HG03378 (cell line): ENCODE data around the gene PRF1.
"Not testable (repeated sequence)": the region's sequence is repeated elsewhere in the genome, so short reads cannot be mapped to it uniquely, and the experiment has no call there.

Experiments
- ATAC-seq: cut with Tn5 transposase; IDR thresholded peaks from one replicate; pipeline ENCODE4 v1.9.1; 2021; ENCODE audit warnings: mild to moderate bottlenecking, moderate library complexity; ENCODE audit not compliant: unreplicated experiment

The PRF1 gene

DNA sequence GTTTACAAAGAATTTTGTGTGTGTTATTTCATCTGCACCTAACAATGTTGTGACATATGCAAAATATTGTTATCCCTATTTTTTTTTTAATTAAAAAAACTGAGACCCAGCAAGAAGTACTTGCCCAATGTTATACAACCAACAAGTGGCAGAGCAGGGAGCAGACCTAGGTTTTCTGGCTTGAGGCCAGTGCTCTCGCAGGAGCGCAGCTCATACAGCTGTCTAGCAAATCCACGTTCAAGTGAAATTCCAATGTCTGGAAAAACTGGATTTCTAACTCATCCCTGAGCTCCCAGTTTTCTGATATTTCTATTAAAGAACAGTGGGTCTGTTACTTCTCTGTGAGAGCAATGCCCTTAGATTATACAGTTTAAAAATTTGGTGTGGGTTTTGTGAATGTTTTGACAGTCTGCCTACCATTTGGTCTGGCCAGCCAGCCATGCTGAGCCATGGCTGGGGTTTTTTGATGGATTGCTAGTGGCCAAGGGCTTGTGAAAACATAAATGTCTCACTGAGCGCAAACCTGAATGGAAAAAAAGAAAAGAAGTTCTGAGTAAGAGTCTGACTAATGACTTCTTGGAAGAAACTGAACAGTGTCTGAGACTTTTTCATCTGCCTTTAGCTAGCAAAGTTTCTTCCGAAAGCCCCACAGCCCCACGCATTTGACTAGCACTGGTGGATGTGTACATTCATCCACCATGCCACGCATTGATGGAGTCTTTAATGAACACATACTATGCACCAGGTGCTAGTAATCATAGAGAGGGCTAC is 15.4 kb upstream of the PRF1 start:
- no peak for ATAC-seq

DNA sequence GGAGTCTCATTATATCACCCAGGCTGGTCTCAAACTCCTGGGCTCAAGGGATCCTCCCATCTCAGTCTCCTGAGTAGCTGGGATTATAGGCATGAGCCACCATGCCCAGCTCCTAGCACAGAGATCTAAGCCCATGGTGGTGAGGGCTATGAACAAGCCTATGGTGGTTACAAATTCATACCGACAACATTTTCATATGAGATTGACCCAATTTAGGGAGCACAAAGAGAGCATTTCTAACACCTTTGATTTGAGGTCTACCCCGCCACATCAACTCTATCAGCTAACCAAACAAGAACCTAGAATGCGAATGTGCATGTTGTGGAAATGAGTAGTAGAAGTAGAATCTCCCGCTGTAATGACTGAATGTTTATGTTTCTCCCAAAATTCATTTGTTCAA is 14.2 kb upstream of the PRF1 start:
- ATAC-seq, result no peak

DNA sequence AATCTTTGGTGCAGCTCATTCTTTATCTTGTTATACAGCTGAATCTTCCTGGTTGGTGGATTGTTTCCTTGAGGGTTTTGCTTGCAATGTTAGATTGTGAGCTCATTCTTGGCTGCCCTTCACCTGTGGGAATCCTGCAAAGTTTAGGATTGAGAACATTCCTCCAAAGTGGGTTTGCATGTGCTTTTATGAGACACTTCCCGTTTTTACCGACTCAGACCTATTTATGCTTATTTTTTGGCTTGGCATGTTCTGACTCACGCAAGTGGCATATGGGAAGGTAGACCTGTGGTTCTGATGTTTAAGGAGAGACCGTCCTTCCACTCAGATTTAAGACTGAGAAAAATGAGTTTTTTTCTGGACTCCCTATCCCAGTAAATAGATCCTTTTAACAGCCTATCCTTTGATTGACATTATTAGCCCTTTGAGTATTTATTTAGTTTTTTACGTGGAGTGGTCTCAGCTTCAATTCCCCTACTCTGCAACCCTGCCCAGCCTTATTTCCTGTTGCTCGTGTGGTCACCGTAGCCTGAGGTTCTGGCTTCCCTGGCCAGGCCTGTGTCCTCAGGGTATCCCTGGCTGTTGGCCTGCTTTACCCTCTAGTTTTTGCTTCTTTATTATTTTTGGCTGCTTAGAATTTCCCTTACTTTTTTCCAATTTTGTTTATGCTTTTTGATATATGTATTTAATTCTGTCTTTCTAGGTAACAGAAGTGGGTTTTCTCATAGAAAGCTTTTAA is 13.4 kb upstream of the PRF1 start:
- ATAC-seq, result no peak

DNA sequence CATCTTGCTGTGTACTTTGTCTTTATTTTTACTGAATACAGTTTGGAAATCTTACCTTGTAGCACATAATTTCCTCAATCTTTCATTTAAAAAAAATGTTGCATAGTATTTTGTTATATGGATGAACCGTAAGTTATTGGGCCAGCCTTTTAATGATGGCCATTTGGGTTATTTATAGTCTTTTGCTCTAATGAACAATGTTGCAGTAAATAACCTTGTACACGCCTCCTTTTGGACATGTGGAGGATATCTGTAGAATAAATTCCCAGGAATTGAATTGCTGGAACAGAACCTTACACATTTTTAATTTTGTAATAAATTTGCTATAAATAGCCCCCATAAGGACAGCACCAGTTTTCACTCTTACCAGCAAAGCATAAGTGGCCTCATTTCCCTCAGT is 12.7 kb upstream of the PRF1 start:
- ATAC-seq, result no peak

DNA sequence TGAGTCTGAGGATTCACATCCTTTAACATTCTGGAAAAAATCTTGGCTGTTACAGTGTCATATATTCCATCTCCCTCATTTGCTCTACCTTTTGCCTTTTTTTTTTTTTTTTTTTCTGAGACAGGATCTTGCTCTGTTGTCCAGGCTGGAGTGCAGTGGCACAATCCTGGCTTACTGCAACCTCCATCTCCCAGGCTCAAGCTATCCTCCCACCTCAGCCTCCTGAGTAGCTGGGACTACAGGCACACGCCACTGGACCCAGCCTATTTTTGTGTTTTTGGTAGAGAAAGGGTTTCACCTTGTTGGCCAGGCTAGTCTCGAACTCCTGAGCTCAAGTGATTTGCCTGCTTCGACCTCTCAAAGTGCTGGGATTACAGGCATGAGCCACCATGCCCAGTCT is 11.8 kb upstream of the PRF1 start:
- ATAC-seq, result not testable (repeated sequence)

DNA sequence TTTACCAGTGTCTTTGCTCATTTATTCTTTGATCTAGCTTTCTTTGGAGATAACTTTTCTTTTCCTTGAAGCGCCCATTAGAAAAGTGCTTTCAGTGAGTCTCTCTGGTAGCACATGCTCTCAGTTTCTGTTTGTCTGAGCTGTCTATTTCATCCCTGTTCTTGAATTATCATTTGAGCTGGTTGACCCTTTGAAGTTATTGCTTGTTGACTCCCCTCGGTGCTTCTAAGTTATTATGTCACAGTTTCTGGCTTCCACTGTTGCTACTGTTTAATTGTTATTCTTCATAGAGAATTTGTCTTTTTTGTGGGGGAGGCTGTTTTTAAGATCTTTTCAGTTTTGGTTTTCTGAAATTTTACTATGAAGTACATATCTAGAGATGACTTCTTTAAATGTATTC is 11.4 kb upstream of the PRF1 start:
- no peak for ATAC-seq

DNA sequence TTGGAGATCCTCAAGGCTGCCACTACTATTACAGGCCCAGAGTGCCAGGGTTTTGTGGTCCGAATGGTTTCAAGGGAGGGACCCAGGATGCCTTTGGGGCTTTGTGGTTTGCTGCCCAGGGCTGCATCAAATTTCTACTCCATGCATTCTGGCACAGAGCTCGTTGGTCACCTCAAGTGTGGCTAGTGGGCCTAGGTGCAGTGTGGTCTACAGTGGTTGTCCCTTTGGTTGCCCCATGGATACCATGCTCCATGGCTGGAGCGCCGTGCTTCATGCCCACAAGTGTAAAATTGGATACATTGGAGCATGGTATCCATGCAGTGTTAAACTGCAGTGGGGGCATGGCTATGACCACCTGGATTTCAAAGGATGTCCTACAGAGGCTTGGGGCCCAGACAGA is 5.4 kb upstream of the PRF1 start:
- ATAC-seq, result no peak

DNA sequence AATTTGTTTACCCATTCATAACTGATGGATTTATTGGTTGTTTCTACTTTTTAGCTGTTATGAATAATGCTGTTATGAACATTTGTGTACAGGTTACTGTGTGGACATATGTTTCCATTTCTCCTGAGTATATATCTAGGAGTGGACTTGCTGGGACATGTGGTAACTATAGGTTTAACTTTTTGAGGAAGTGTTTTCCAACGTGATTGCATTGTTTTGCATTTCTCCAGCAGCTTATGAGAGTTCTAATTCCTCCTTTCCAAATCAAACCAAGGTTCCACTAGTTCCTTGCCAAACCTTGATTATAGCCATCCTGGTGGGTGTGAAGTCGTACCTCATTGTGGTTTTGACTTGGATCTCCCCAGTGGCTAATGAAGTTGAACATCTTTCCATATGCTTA is 2.6 kb upstream of the PRF1 start:
- no peak for ATAC-seq

DNA sequence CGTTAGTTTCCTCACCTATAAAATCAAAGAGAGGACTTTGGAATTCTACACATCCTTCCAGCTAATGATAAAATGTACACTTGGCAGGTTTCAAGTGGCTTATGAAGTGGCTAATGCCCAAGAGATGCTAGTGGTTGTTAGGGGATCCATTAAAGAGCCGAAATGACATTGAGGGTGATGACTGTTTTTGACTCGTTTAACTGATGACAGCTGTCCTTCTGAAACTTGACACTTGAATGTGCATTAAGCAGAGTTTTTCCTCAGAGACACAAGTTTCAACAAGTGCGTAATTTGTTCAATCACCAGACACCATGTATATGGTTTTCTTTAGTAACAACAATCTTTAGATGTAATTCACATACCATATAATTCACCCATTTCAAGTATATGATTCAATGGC is 1.6 kb upstream of the PRF1 start:
- no peak for ATAC-seq

DNA sequence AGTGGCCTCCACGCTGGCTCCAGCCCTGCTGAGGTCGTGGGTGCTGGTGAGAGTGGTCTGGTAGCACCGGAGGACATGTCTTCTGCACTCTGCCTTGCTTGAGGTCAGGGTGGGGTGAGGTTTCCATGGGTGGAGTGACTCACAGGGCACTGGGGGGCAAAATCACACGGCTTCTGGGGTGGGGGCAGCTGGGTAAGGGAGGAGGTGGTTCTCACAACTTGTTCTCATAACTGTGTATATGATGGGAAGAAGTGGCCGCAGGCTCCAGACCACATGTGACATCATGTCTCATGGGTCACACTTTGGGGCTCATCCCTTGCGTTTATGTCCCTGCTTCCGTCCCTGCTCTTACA is 884 bp upstream of the PRF1 start:
- ATAC-seq, result no peak

DNA sequence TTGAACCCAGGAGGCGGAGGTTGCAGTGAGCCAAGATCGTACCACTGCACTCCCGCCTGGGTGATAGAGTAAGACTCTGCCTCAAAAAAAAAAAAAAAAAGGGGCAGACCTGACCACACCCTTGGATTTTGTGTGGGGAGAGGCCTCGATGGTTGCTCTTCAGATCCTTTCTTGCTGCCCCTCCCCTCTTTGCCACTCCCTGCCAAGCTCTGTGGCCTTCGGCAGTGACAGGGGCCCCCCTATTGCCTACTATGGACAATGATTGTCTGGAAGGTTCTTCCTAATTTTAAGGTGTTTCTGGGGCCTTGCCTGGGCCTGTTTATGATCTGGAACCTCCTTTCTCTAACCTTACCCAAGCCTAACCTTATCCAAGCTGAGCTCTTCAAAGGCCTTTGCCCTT is 795 bp downstream of the PRF1 start:
- no peak for ATAC-seq

DNA sequence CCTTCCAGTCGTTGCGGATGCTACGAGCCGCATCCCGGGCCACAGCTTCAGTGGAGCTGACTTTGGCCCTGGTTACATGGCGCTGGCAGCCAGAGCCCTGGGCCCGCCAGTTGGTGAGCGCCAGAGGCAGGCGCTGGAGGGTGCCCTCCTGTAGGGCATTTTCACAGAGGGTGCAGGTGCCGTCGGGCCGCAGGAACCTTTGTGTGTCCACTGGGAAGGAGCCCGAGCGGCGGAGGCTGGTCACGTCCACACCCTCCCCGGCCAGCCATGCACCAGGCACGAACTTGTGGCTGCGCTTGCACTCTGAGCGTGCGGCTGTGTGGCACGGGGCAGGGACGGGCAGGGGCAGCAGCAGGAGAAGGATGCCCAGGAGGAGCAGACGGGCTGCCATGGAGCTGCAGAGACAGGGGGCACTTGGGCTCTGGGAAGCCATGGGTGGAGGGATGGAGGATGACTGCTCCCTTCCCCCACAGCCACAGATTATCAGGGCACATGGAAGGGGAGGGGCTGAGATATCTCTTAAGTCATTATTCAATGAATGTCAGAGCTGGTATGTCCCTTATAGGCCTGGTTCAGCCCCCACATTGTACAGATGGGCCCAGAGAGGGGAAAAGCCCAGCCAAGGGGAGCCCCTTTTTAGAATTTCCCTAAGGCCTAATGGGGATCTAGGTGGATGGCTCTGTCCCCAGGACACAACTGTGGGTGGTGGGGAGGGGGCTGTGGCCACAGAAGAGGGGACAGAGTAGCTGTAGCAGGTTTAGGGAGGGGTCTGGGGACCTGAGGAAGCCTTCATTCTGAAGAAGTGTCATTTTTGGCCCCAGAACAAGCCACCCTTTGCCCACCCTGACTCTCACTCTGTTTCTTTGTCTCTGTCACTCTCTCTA is 1.8 kb downstream of the PRF1 start:
- no peak for ATAC-seq

DNA sequence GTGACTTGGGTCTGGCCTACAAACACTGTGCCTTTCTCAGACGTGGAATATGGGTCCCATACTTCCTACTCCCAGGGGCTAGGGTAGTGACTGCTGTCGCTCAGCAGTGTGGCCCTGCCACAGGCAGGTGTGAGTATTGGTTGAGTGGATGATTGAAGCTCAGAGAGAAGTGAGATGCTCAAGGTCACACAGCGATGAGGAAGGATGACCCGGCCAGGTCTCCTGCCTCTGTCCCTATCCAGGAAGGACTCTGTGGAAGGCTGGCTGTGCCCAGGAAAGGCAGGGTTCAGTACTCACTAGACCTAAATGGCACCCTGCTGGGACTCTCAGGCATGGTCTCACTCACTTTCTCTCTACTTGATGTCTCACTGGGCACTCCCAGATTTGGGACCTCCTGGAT is 2.8 kb downstream of the PRF1 start:
- no peak for ATAC-seq

DNA sequence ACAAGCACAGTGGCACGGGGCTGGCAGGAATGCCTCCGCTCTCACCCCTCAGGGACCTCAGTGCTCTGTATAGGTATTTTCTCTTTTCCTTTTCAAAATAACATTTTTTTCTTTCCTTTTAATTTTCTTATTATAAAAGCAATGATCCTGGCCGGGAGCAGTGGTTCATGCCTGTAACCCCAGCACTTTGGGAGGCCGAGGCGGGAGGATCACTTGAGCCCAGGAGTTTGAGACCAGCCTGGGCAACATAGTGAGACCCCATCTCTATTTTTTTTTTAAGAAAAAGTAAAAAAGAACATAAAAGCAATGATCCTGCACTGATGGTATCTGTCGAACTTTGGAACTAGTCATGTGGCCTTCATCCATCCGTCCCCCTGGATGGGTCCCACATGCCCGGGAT is 3.2 kb downstream of the PRF1 start:
- no peak for ATAC-seq

DNA sequence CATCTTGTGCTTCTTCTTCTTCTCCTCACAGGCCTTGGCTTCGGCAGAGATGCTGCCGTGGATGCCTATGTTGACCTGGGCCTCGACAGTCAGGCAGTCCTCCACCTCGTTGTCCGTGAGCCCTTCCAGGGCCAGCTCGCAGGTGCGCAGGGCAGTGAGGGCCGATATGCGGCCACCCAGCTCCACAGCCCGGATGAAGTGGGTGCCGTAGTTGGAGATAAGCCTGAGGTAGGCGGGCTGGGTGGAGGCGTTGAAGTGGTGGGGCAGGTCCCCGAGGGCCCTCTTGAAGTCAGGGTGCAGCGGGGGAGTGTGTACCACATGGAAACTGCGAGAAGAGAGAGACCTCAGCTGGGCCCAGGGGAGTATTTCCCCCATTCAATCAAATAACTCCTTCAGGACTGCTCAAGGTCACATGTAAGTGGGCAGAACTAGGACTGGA is 3.7 kb downstream of the PRF1 start:
- no peak for ATAC-seq

DNA sequence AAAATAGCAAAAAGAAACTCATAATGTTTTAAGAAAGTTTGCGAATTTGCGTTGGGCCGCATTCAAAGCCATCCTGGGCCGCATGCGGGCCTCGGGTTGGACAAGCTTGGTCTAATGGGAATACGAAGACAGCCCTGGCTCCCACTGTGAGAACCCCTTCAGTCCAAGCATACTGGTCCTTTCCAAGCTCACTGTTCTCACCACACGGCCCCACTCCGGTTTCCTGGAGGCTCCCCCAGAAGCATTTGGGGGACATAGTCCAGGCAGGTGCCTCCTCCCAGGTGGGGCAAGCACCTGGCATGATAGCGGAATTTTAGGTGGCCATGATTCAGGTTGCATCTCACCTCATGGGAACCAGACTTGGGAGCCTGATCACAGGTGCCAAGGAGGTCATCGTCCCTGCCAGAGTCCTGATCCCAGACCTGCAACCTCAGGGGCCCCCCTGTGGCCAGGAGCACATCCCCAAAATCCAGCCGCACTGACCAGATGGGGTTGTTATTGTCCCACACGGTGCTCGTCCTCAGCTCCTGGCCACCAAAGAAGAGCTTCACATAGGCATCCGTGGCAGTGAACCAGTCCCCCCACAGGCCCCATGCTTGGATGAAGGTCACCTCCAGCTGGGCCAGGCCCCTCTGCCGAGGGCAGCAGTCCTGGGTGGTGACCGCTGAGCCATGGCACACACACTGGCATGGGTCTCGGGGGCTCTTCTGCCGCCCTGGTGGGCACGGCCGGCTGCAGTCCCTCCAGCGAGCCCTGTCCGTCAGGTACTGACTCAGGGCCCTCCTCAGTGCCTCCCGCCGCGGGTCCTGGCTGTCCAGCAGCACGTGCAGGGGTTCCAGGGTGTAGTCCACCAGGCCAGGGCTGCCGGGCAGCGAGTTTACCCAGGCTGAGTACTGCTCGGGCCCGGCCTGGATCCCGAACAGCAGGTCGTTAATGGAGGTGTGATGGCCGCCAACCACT is 4.4 kb downstream of the PRF1 start:
- ATAC-seq, result no peak

DNA sequence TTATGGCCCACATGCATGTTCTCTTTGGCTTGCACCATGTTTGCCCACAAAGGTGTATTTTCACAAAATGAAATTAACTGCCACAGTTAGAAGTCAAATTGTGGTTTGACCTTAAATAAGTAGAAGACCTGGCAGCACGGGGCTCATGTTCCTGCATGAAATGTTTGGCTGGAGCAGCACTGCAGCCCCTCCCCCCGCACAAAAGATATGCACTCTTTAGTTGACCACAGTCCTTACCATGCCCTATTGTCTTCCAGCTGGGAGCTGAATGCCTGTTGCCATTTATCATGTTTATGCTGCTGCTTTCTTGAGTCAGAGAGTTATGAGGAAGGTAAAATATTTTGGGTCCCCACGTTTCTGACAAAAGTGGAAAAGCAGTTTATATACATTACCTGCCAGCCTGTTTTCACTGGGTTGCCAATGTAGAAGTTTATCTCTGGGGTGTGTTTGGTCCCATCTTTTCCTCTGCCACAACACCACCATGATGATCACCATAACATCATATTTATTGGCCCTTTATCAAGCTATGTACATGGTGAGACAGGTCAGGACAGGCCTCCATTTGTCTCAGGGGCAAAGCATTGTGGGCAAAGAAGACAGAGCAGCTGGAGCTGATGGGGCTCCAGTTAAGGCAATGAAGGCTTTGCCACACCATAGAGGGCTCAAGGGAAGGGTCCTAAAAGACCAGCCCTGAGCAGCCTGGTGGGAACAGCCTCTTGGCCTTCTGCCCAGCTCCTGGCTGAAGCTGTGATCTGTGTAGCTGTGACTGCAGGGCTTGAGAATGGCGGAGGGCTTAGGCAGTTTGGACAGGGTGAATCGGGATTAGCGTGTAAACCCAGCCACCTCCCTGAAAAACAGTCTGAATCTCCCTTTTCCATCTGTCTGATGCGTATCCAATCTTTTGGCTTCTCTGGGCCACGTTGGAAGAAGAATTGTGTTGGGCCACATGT is 5.4 kb downstream of the PRF1 start:
- ATAC-seq, result no peak

DNA sequence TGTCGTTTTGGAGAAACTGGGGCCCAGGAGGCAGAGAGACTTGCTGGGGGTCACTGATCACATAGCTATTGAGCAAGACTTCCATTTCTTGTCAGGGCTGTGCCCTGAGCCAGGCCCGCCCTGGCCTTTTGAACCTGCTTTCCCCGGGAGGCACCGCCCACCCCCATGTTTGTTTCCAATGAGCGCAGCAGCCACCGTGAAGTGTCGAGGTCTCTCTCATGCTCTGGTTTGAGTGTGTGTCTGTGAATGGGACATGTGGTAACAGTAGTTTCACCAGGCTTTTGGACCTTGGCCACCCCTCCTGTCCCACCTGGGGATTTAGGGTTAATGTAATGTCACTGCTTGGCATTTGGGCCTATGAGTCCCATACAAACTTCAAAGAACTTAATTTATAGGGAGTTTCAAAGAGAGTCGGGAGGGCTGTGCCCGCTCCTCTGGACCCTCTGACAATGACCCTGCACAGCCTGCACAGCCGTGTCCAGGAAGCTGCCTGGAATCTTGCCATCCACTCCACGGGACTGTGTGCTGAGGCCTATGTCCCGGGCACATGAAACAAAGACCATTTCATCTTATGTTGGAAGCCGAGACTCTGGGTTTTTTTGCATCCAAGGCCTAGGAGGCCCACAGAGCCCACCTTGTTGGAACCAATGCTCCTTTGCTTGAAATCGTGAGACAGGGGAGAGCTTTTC is 6.3 kb downstream of the PRF1 start:
- ATAC-seq, result no peak

DNA sequence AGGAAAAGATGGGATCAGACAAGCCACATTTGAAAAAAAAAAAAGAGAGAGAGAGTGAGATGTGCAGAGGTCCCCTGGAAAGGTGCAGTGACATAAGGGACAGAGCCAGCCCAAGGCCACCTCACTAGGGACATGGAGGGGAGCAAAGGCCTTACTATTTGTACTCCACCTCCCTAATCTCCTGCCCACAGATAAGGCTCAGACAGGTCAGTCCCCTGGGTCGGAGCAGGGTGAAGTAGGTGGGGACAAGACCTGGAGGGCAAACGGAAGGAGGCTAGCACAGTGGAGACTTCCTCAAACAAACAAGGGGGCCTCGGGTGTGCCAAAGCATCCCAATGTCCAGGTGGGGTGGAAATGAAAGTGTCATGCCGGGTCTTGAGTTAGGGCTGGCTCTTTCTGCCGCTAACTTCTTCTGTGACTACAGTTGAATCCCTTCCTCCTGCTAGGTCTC is 7.0 kb downstream of the PRF1 start:
- no peak for ATAC-seq
